Activated T-helper 1 cell treated with anti-CD3 and anti-CD28 coated beads, Interleukin-2, amount 50 U/mL, for 16 hours (primary cell): Measurements from ENCODE around the gene NCOA3.
"Not testable (repeated sequence)": the region's sequence is repeated elsewhere in the genome, so short reads cannot be mapped to it uniquely, and the experiment has no call there.

Source experiments
- DNase-seq, 2 donors: peaks; one replicate each; pipeline ENCODE4 v3.0.0-alpha.2; 2020; ENCODE audit warnings: low read depth in 1 of 2, low spot score in 1 of 2

Gene NCOA3

DNA sequence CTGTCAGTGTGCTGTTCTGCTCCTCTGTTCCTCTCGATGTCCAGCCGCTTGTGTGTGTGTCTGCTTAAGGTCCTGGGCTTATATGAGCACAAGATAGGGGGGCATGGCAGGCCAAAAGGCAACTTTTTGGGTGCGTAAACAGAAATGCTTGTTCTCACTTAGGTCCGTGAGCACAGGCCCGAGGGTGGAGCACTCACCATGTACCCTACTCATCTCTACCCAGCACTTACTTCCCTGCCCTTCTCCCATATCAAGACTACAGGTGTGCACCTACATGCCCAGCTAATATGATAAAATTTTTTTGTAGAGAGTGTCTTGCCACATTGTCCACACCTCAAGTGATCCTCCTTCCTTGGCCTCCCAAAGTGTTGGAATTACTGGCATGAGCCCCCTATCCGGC is 34.3 kb downstream of the NCOA3 start:
- no peak for DNase-seq

GRCh38 chr20:47540443-47541354 is 39.0 kb downstream of the NCOA3 start:
- no peak for DNase-seq

- DNase-seq: no peak
Observed at GRCh38 chr20:47541355-47541922, 39.8 kb downstream of the NCOA3 start.

DNA sequence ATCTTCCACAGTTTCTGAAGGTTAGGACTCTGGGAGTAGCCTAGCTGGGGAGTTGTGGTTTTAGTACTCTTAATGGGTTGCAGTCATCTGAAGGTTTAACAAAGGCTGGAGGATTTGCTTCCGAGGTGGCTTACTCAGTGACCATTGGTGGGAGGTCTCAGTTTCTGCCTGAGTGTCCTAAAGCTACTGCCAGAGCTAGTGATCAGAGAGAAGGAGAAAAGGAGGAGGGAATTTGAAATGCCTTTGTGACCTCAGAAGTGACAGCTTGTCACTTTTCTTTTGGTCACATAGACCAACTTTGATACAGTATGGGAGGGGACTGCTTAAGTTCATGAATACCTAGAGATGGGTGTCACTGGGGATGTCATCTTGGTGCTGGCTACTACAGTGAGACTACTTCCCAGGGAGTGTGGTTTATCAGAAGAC is 41.3 kb downstream of the NCOA3 start:
- no peak for DNase-seq

DNA sequence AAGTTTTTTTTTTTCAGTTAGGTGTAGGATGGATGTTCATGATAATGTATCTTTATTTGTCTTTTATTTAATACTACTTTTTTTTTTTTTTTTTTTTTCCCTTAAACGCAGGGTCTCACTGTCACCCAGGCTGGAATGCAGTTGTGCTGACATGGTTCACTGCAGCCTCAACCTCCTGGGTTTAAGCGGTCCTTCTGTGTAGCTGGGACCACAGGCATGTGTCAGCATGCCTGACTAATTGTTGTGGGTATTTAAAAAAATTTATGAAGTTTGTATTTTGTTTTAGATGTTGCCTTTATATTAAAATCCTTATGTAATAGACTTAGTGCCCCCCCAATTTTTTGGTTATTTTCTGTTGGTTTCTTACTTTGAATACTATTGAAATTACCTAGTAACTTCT is 42.6 kb downstream of the NCOA3 start:
- no peak for DNase-seq

- no peak for DNase-seq
Observed at GRCh38 chr20:47544852-47545251, 43.2 kb downstream of the NCOA3 start.

- no peak for DNase-seq
Observed at GRCh38 chr20:47545499-47545898, 43.8 kb downstream of the NCOA3 start.

- no peak for DNase-seq
Observed at GRCh38 chr20:47546184-47547033, 44.7 kb downstream of the NCOA3 start.

DNA sequence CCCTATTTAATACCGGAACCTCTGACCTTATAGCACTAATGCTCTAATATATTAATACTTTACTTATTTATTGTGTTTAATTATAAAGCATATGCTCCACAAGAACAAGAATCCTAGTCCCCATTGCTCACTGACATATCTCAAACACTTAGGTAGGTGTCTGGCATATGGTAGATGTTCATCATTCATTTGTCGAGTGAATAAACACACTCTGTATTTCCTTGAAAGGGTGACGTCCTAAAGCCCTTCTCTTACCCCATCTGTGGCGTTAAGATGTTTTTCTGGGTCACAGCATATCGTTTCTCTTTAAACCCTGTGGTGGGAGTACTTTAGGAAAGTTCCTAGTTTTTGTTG is 45.3 kb downstream of the NCOA3 start:
- DNase-seq: no peak

- DNase-seq: no peak
Observed at GRCh38 chr20:47549671-47550070, 48.0 kb downstream of the NCOA3 start.

DNA sequence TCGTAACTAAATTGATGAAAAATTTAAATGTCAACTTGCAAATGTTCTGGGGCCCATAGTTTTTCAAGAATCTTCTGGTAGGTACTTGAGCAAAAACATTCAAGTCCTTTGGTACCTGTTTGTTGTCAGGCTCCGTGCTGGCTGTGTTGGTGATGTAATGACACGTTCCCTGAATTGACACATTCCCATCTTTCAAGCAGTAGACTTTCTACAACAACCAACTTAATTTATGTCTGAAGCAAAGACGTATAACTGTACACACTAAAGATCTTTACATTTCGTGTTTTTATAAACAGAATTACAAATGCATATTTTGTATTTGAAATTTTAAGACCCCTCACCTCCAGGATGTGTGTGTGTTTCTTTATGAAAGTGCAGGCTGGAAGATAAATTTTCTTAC is 49.5 kb downstream of the NCOA3 start:
- no peak for DNase-seq

GRCh38 chr20:47551841-47552240 is 50.2 kb downstream of the NCOA3 start:
- no peak for DNase-seq

- no peak for DNase-seq
Observed at GRCh38 chr20:47552996-47553395, 51.3 kb downstream of the NCOA3 start.

GRCh38 chr20:47553594-47554235 is 52.0 kb downstream of the NCOA3 start:
- not testable (repeated sequence) for DNase-seq

GRCh38 chr20:47554283-47554682 is 52.6 kb downstream of the NCOA3 start:
- DNase-seq: not testable (repeated sequence)

DNA sequence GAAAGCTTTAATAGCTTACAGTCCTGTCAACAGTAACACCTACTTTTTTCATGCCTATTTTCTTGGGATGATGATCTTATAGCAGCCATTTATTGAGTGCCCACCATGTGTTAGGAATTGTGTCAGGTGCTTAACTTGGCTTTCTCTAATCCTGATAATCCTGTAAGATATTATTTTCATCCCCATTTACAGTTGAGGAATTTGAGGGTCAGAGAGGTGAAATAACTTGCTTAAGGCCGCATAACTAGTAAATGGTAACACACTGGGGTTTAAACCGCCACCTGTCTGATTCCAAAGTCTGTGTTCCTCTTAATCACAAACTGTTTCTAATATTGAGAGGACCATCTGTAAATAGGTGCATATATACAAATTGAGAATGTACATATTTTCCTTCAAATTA is 55.5 kb downstream of the NCOA3 start:
- DNase-seq: no peak

- no peak for DNase-seq
Observed at GRCh38 chr20:47557791-47558190, 56.1 kb downstream of the NCOA3 start.

DNA sequence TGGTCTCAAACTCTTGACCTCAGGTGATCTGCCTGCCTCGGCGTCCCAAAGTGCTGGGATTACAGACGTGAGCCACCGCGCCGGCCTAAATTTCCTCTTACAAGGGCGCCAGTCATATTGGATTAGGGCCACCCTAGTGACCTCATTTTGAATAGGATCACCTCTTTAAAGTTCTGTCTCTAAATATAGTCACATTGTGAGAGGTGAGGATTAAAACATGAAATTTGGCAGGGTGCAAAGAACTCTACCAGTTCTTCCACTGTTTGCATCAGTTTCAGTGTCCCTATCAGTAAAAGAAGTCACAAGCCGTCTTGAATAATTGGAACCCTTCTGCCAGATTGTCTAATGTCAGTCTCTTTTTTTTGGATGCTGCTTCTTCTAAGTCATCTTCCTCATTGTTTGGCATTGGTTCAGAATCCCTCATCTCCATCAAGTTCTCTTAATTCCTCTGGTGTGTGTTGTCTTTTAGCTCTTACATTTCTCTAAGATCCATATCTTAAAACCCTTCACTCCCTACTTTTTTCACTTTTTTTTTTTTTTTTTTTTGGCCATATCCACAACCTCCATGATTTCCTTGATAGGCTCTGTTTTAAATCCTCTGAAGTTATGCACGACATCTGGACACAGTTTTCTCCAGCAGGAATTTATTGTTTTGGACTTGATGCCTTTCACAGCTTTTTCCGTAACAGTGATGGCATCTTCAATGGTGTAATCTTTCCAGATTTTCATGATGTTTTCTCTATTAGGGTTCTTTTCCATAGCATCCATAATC is 56.8 kb downstream of the NCOA3 start:
- DNase-seq: no peak

GRCh38 chr20:47559141-47559540 is 57.5 kb downstream of the NCOA3 start:
- no peak for DNase-seq

DNA sequence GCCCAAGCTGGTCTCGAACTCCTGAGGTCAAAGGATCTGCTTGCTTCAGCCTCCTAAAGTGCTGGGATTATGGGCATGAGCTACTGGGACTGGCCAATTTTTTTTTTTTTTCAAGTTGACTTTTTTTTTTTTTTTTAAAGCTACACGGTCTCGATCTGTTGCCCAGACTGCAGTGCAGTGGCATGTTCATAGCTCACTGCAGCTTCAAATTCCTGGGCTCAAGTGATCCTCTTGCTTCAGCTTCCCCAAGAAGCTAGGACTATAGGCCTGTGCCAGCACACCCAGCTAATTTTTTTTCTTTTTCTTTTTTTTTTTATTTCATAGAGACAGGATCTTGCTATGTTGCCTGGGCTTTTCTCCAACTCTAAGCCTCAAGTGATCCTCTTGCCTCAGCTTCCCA is 59.5 kb downstream of the NCOA3 start:
- DNase-seq: no peak
